H1 (cell line): Measurements from ENCODE around the gene MRPL50.

Source experiments
- CEBPB ChIP-seq: IDR thresholded peaks from 2 replicates; pipeline ENCODE4 v1.6.1; 2012; ENCODE audit warnings: low read depth, low read length
- CHD2 ChIP-seq: IDR thresholded peaks from 2 replicates; pipeline ENCODE4 v1.6.1; 2012; ENCODE audit warnings: low read length, improper control_type of control experiment
- CTCF ChIP-seq, 3 experiments: IDR thresholded peaks; 1 replicate in 2 of 3; 2 replicates in 1 of 3; pipeline versions ENCODE4 v1.5.1 to v1.6.1; 2011; ENCODE audit warnings: low read length in 3 of 3, mild to moderate bottlenecking in 3 of 3, inconsistent platforms in 2 of 3, low read depth in 1 of 3, moderate library complexity in 1 of 3; ENCODE audit not compliant: insufficient read depth in 1 of 3; ENCODE audit errors: control extremely low read depth in 1 of 3
- RXRA ChIP-seq: IDR thresholded peaks from 2 replicates; pipeline ENCODE4 v1.6.1; 2011; ENCODE audit warnings: low read depth, mild to moderate bottlenecking, low read length, moderate library complexity; ENCODE audit not compliant: insufficient read depth

GRCh38 chr9:101437806-101438232 is 39.4 kb upstream of the MRPL50 start:
- TF ChIP-seq CTCF (IDR thresholded peaks at IDR 0.05; ENCODE audit: control extremely low read depth in 1 of 3, insufficient read depth in 1 of 3, low read depth in 1 of 3, low read length in 3 of 3) (no peak), CHD2 (no peak), RXRA (no peak), CEBPB (no peak)
